GM21381 (cell line): ENCODE results near the gene GNAI3.
A peak's percentile ranks its signal among the peaks of the same experiment; 100 is the strongest.

Experiments
- ATAC-seq: cut with Tn5 transposase; IDR thresholded peaks from one replicate; pipeline ENCODE4 v1.9.1; 2021; ENCODE audit warnings: mild to moderate bottlenecking, moderate library complexity; ENCODE audit not compliant: unreplicated experiment

The GNAI3 gene

GRCh38 chr1:109634771-109635750, 86.6 kb downstream of the GNAI3 start:
- ATAC-seq, result no peak

- ATAC-seq, result no peak
Measured at GRCh38 chr1:109635862-109636200, 87.4 kb downstream of the GNAI3 start.

GRCh38 chr1:109636201-109636952, 88.0 kb downstream of the GNAI3 start:
- no peak for ATAC-seq

GRCh38 chr1:109637446-109637845, 89.0 kb downstream of the GNAI3 start:
- no peak for ATAC-seq

GRCh38 chr1:109639063-109639840, 90.8 kb downstream of the GNAI3 start:
- no peak for ATAC-seq

GRCh38 chr1:109639841-109640184, 91.4 kb downstream of the GNAI3 start:
- no peak for ATAC-seq

- no peak for ATAC-seq
Measured at GRCh38 chr1:109640285-109640865, 92.0 kb downstream of the GNAI3 start.

- no peak for ATAC-seq
Measured at GRCh38 chr1:109641078-109641740, 92.8 kb downstream of the GNAI3 start.

GRCh38 chr1:109641861-109642260, 93.4 kb downstream of the GNAI3 start:
- ATAC-seq, result no peak

GRCh38 chr1:109642626-109643025, 94.2 kb downstream of the GNAI3 start:
- no peak for ATAC-seq

GRCh38 chr1:109643385-109644230, 95.2 kb downstream of the GNAI3 start:
- peak; percentile 84 for ATAC-seq

- no peak for ATAC-seq
Measured at GRCh38 chr1:109644670-109645069, 96.3 kb downstream of the GNAI3 start.

- no peak for ATAC-seq
Measured at GRCh38 chr1:109649491-109649914, 101.1 kb downstream of the GNAI3 start.

- ATAC-seq, result no peak
Measured at GRCh38 chr1:109650609-109651008, 102.2 kb downstream of the GNAI3 start.

GRCh38 chr1:109652402-109652801, 104.0 kb downstream of the GNAI3 start:
- no peak for ATAC-seq

- ATAC-seq, result no peak
Measured at GRCh38 chr1:109653306-109653705, 104.9 kb downstream of the GNAI3 start.

- no peak for ATAC-seq
Measured at GRCh38 chr1:109654519-109654918, 106.1 kb downstream of the GNAI3 start.

GRCh38 chr1:109655615-109656519, 107.5 kb downstream of the GNAI3 start, which contains the start of gene GSTM4:
GSTM4 (plus strand) TSS chr1:109656099; CDS start chr1:109656390, 291 bp downstream.
- peak; percentile 95 for ATAC-seq
